Dermis microvascular lymphatic vessel endothelial cell (primary cell): Measurements from ENCODE around the gene ZNF324B. TPM values are rescaled to one million over a fixed set of nuclear protein-coding genes. Genes with fewer than 3 reads are reported as not detected.
A peak's percentile ranks its signal among the peaks of the same experiment; 100 is the strongest.
"Not testable (repeated sequence)": the region's sequence is repeated elsewhere in the genome, so short reads cannot be mapped to it uniquely, and the experiment has no call there.

Source experiments
- DNase-seq, 2 donors: peaks; one replicate each; pipeline versions ENCODE4 v3.0.0 to v3.0.0-alpha.2; 2010; ENCODE audit warnings: low read depth in 2 of 2
- total RNA-seq: library from RNA; depleted of rRNA; stranded (reverse); fragments of >200 nt; gene quantifications from 2 replicates; pipeline ENCODE4 v1.2.1, GENCODE V29; 2014

ZNF324B gene
- total RNA-seq, 1 donor from 2014 or later, result 6.0 TPM

- DNase-seq, result no peak
Observed at GRCh38 chr19:58479736-58480480, 28.5 kb downstream of the ZNF324B start.

GRCh38 chr19:58480481-58480830, 29.0 kb downstream of the ZNF324B start:
- DNase-seq, result no peak

GRCh38 chr19:58480831-58481230, 29.4 kb downstream of the ZNF324B start:
- DNase-seq, result no peak

DNA sequence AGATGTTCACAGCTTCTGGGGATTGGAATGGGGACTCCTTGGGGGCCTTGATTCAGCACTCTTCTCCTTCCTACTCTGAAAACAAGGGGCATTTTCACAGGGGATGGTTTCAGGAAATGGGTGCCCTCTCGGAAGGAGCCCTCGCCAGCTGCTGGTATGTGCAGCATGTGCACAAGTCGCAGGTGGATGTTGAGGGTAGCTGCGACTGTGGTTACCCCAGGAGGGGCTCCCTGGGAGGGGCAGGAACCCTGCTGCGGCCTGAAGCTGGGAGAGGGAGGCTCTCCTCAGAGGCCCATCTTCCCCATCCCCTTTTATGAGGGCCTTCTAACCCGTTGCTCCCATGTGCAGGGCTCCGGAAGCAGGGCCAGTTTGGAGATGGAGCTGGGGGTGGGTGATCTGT, 30.9 kb downstream of the ZNF324B start:
- no peak for DNase-seq

DNA sequence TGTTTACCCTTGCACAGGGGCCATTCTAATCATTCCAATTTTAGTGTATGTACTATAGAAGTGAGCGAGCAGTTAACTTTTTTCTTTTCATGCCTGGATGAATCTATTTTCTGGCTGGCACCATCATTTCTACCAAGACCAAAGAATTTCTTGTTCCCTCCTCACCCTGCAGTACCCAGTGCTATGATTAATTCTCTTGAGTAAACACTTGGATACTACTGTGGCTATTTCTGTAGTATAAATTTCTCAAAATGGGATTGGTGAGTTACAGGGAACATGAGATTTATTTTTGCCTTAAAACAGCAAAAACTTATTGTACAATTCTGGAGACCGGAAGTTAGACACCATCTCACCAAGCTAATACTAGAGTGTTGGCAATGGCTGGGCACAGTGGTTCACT, 32.4 kb downstream of the ZNF324B start:
- DNase-seq, result no peak

- not testable (repeated sequence) for DNase-seq
Observed at GRCh38 chr19:58484349-58484748, 32.9 kb downstream of the ZNF324B start.

- DNase-seq, result no peak
Observed at GRCh38 chr19:58491393-58491792, 40.0 kb downstream of the ZNF324B start.

- DNase-seq, result no peak
Observed at GRCh38 chr19:58492265-58492664, 40.8 kb downstream of the ZNF324B start.

DNA sequence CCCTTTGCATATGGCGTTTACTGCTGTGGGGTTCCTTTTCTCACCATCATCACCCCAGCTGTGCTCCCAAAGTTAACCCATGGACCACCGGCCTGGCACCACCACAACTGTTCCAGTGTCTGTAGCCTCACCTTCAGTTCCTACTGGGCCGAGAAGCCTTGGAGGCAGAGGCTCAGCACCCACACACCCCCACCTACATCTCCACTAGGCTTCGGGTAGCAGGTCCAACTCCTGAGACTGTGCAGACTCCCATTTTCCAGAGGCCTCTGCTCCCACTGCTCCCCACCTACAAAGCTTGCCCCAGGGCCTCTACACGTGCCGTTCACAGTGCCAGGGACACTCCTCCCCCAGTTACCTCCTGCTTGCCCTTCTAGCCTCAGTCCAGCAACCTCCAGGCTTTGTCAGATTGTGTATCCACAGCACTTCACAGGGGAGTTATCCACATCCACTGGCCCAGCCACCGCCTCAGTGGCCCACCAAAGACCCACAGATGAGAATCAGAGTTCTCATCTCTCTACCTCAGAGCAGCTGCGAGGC, 46.3 kb downstream of the ZNF324B start:
- DNase-seq, result peak in 1 of 2 donors; percentile 0

DNA sequence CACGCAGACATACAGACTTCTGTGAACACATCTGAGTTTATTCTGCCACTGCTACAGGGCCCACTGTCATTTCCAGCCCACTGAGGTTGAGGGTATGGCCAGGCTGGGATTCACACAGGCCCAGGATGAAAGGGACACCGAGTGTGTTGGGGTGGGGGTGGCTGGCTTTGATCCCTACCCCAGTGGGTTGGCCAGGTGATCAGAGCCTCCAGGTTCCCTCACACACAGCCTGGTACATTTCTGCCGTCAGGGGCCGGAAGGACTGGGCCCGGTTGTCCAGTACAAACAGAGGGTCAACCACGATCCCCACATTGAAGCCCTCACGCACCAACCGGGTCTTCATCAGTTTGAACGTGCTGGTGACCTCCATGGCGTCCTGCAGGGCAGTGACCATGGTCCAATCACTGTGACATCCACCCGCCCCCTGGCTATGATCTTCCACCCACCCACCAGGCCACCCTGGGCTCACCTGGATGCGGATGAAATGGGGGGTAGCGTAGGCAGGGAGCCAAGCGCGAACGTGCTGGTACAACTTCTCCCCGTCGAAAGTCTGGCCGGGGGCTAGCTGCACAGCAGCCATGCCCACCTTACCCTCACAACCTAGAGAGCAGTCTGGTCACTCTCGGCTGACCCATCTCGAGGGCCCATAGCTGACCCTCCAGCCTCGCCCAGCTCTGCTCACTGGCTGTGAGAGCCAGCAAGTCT, 47.0 kb downstream of the ZNF324B start:
- peak in 1 of 2 donors; percentile 0 for DNase-seq

DNA sequence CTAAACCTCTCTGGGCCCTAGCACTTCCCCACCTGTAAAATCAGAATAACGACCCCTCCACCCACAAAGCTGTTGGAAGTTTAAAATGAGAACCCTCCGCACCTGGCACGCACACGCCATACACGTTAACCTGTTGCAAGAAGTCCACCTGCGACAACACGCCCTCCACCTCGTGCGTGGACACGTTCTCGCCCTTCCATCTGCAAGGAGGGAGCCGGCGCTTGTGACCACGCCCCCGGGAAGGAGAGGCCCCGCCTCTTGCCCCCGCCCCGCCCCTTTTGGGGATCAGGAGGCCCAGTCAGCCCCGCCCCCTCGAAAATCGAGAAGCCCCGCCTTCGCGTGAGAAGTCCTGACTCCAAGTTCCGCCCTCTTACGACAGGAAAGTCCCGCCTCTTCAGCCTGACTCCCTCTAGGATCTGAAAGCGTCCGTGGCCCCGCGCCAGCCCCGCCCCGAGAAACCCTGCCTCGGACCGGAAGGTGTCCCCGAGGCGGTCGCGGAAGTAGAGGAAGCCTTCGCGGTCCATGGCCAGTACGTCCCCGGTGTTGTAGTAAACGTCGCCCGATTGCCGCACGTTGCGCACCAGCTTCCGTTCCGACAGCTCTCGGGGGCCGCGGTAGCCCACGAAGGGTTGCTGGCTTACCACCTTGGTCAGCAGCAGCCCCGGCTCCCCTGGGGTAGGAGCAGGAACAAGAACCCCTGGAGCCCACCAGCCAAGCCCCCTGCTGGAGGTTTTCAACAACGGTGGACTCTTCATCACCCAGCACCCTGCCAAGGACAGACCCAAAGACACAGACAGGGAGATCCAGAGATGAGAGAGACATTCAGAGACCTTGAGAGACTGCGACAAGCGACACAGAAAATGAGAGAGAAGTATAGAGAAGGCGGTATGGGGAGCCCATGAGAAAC, 47.9 kb downstream of the ZNF324B start:
- peak; percentile 96 to 97 for DNase-seq

DNA sequence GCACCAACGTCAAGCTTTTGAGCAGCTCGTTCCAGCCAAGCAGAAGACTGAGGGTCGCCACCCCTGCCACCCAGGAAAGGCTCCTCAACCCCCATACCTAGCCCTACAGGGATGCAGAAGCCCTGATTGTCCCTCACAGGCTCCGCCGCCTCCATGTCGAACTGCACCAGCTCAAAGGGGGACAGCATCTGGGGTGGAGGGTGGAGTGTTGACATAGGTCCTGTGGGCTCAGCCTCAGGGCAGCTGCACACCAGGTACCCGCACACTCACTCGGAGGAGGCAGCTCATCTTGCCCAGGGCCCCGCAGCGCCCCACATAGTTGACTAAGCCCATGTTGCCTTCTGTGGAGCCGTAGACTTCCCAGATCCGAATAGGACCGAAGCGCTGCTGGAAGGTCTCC, 48.8 kb downstream of the ZNF324B start:
- peak in 1 of 2 donors; percentile 0 for DNase-seq

Other genes starting within 250 kb of the ZNF324B start
- gene ZNF544, start 222.7 kb upstream of the ZNF324B start, total RNA-seq, result 39.0 and 47.8 TPM in 2 replicates
- 3.0 and 4.8 TPM in 2 replicates for gene ZNF8, start 172.7 kb upstream of the ZNF324B start, total RNA-seq
- gene ERVK3-1, start 146.2 kb upstream of the ZNF324B start, total RNA-seq, result 11.4 and 18.7 TPM in 2 replicates
- gene ZSCAN22, start 124.6 kb upstream of the ZNF324B start, total RNA-seq, result 1.7 and 2.4 TPM in 2 replicates
- gene A1BG, start 98.1 kb upstream of the ZNF324B start, total RNA-seq, result 4.3 and 5.4 TPM in 2 replicates
- 0.51 and 0.89 TPM in 2 replicates for gene ZNF497, start 88.9 kb upstream of the ZNF324B start, total RNA-seq
- 1.7 and 3.7 TPM in 2 replicates for gene ZNF837, start 70.6 kb upstream of the ZNF324B start, total RNA-seq
- gene RPS5, start 64.4 kb upstream of the ZNF324B start, total RNA-seq, result 2,588 and 2,654 TPM in 2 replicates
- gene RNF225, start 56.0 kb upstream of the ZNF324B start, total RNA-seq, result not detected in 2 replicates
- gene ZNF584, start 43.0 kb upstream of the ZNF324B start, total RNA-seq, result 7.7 and 9.5 TPM in 2 replicates
- 4.1 and 6.2 TPM in 2 replicates for gene ZNF132, start 11.5 kb upstream of the ZNF324B start, total RNA-seq
- 8.9 and 12.4 TPM in 2 replicates for gene ZNF324, start 15.5 kb downstream of the ZNF324B start, total RNA-seq
- gene ZNF446, start 24.7 kb downstream of the ZNF324B start, total RNA-seq, result 3.2 and 5.7 TPM in 2 replicates
- 10.1 and 10.9 TPM in 2 replicates for gene SLC27A5, start 60.4 kb downstream of the ZNF324B start, total RNA-seq
- gene ZBTB45, start 68.2 kb downstream of the ZNF324B start, total RNA-seq, result 3.5 and 5.7 TPM in 2 replicates
- gene TRIM28, start 92.4 kb downstream of the ZNF324B start, total RNA-seq, result 339 and 348 TPM in 2 replicates
- gene CHMP2A, start 103.5 kb downstream of the ZNF324B start, total RNA-seq, result 90.8 and 112 TPM in 2 replicates
- gene UBE2M, start 107.0 kb downstream of the ZNF324B start, total RNA-seq, result 60.4 and 80.1 TPM in 2 replicates
- 5.1 and 11.1 TPM in 2 replicates for gene MZF1, start 121.7 kb downstream of the ZNF324B start, total RNA-seq